Measurements from ENCODE around the gene SLC5A1.

Gene SLC5A1

GRCh38 chr22:32050678-32051515, 7.8 kb downstream of the SLC5A1 start:
- DNase-seq (ENCODE audit: extremely low read depth in 1 of 2, low read depth in 1 of 2): peak; percentile 46 to 77

DNA sequence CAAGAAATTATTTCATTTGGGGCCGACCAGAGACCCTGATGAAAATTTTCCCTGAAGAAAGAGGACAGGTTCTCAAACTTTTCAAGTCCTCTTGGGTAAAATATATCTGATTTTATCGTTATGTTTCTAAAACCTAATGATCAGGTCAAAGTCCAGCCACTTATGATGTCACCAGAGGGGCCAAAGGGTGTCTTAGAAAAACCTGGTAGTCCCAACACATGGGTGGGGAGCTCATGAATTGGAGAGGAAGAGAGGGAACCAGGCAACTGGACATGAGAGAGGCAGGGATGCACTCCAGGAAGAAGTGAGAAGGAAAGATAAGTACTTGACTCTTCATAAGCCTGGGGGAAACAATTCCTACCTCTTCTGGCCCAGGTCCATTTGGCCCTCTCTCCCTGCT, 9.2 kb downstream of the SLC5A1 start:
- DNase-seq (ENCODE audit: extremely low read depth in 1 of 2, low read depth in 1 of 2): no peak

DNA sequence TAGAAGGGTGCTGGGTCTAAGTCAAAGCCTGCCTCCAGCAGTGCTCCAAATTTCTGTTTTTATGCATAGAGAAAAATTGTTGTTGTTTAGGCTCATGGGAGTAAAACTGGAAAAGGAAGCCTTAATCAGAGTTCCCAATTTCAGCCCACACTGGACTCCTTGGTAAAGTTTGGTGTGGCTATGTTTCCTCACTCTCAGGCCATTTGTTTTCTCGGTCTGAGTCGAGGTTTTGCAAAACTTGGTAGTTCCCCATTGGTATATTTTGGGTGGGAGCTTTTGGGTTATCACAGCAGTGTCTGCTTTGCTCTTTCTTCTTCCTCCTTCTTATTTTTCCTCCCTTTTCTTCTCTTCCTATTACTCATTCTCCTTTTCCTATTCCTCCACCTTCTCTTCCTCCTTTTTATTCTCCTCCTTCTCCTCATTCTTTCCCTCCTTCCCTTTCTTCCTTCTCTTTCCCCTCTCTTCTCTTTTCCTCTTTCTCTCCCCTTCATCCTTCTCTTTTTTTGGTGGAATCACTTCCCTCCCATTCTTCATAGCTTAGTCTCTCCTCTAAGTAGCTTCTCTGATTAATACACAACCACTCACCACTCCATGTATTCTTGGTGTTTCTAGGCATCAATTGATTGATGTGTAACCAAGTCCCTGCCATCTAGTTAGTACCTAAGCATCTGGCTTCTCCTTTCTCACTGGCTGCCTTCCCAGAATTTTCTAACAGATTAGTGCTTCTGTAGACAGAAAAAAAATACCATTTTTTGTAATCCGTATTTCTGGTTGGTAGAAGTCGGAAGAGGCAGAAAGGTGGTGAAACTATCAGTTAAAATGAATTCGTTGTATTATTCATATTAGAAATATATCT, 10.1 kb downstream of the SLC5A1 start:
- no peak for DNase-seq (ENCODE audit: extremely low read depth in 1 of 2, low read depth in 1 of 2)

DNA sequence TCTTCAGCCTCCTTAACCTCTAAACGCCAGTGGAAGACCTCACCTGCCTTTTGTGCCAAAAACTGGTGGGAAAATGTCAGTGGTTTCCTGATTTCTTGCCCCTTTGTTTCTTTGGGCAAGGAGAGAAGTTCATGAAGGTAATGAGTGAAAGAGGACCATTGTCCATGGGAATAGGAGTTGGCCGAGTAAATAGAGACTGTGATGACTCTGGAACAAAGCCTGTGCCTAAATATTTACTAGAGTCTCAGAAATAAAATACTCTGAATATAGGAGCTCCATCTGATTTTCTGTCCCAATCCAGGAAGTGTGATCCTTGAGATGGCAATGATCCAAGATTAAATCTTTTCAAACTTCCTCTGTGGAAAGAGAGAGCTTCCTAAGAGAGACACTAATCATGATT, 12.0 kb downstream of the SLC5A1 start:
- no peak for DNase-seq (ENCODE audit: extremely low read depth in 1 of 2, low read depth in 1 of 2)

- DNase-seq (ENCODE audit: extremely low read depth in 1 of 2, low read depth in 1 of 2): no peak
Observed at GRCh38 chr22:32058656-32059260, 15.7 kb downstream of the SLC5A1 start.

DNA sequence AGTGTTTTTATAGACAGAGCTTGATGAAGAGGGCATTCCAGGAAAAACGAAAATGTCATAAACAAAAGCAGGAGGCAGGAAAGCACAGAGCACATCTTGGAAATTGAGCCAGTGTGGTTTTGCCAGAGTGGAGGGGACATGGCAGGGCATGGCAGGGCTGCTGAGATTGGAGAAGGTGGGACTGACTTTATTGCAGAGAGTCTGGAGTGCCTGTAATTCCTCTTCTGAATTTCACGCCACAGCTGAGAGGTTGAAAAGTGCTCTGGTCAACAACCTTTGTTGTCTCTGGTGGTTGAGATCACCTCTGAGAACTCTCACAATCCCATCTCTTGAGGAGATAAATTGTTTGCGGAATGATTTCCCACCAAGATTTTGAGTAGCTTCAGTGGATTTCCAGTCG, 16.4 kb downstream of the SLC5A1 start:
- DNase-seq (ENCODE audit: extremely low read depth in 1 of 2, low read depth in 1 of 2): no peak

DNA sequence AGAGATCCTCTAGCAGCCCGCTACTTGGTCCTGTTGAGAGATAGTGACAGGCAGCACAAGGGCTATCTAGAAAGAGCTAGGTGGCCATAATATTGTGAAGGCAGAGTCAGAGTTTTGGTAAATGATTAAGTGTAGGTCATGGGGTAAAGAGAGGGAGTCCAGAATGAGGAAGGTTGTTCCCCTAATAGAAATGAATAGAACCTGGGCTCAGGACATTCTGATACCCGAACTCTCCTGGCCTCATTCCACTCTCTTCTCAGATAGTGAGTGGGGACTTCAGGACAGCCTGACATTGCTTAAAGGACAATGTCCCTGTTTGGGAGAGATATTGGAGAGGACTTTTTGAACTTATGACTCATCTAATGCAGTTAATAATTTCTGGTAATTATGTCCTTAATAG, 20.6 kb downstream of the SLC5A1 start:
- DNase-seq (ENCODE audit: extremely low read depth in 1 of 2, low read depth in 1 of 2): no peak

DNA sequence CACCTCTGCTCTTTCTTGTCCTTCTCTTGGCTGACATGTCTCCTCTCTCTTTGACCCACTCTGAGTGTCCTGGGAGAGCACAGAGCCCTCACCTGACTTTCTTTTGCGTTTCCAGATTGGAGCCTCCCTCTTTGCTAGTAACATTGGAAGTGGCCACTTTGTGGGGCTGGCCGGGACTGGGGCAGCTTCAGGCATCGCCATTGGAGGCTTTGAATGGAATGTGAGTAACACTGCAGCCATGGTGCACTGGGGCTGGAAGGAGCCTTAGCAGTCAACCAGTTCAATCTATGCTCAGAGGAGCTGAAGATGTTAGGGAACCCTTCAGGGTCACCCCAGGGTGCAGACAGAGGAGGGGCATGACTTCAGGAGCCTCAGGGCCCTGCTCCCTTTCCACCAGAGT, 23.8 kb downstream of the SLC5A1 start:
- no peak for DNase-seq (ENCODE audit: extremely low read depth in 1 of 2, low read depth in 1 of 2)

- no peak for DNase-seq (ENCODE audit: extremely low read depth in 1 of 2, low read depth in 1 of 2)
Observed at GRCh38 chr22:32067613-32068012, 24.6 kb downstream of the SLC5A1 start.

- DNase-seq (ENCODE audit: extremely low read depth in 1 of 2, low read depth in 1 of 2): no peak
Observed at GRCh38 chr22:32069579-32070372, 26.7 kb downstream of the SLC5A1 start.

- no peak for DNase-seq (ENCODE audit: extremely low read depth in 1 of 2, low read depth in 1 of 2)
Observed at GRCh38 chr22:32073262-32073661, 30.2 kb downstream of the SLC5A1 start.

GRCh38 chr22:32073823-32074380, 30.8 kb downstream of the SLC5A1 start:
- DNase-seq (ENCODE audit: extremely low read depth in 1 of 2, low read depth in 1 of 2): no peak

- no peak for DNase-seq (ENCODE audit: extremely low read depth in 1 of 2, low read depth in 1 of 2)
Observed at GRCh38 chr22:32075997-32076760, 33.1 kb downstream of the SLC5A1 start.

DNA sequence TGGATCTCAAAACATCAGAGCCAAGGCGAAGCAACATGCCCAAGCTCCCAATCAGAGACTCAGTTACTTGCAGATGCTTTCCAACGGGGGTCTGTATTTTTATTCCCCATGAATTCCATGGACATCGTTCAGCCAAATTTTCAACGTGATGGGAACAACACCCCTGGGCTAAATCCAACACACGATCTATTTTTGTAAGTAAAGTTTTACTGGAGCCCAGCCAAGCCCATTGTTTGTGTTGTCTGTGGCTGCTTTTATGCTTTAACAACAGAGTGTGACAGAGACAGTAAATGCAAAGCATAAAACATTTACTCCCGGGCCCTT, 33.7 kb downstream of the SLC5A1 start:
- no peak for DNase-seq (ENCODE audit: extremely low read depth in 1 of 2, low read depth in 1 of 2)

GRCh38 chr22:32077151-32077550, 34.1 kb downstream of the SLC5A1 start:
- no peak for DNase-seq (ENCODE audit: extremely low read depth in 1 of 2, low read depth in 1 of 2)

- no peak for DNase-seq (ENCODE audit: extremely low read depth in 1 of 2, low read depth in 1 of 2)
Observed at GRCh38 chr22:32079130-32080089, 36.3 kb downstream of the SLC5A1 start.

- DNase-seq (ENCODE audit: extremely low read depth in 1 of 2, low read depth in 1 of 2): no peak
Observed at GRCh38 chr22:32080904-32081303, 37.8 kb downstream of the SLC5A1 start.

GRCh38 chr22:32082331-32082730, 39.3 kb downstream of the SLC5A1 start:
- no peak for DNase-seq (ENCODE audit: extremely low read depth in 1 of 2, low read depth in 1 of 2)

DNA sequence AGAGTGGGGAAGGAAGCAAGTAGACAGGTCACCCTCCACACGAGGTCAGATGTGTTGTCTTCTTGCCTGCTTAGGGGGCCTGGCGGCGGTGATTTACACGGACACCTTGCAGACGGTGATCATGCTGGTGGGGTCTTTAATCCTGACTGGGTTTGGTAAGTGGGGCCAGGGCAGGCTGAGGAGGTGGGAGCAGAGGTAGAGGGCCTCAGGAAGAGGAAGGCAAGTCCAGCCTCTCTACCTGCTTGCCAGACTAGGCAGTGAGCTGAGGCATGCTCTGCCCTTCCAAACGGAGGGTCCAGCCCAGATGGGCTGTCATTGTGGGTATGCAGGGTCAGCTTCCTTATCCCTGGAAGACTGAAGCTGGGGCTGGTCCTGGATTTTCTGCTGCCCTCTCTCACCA, 39.9 kb downstream of the SLC5A1 start:
- no peak for DNase-seq (ENCODE audit: extremely low read depth in 1 of 2, low read depth in 1 of 2)
